HUES6 (cell line): ENCODE measurements around the gene TSTD1.
"Not testable (repeated sequence)": the region's sequence is repeated elsewhere in the genome, so short reads cannot be mapped to it uniquely, and the experiment has no call there.

ENCODE experiments used
- H3K27ac ChIP-seq: 2 replicates; pipeline ENCODE4 v1.7.0; 2013; ENCODE audit warnings: low read depth, mild to moderate bottlenecking, low read length, inconsistent platforms
- H3K27me3 ChIP-seq: 2 replicates; pipeline ENCODE4 v1.6.1; 2013; ENCODE audit warnings: low read length; ENCODE audit not compliant: control insufficient read depth, insufficient read depth
- H3K36me3 ChIP-seq: 2 replicates; pipeline ENCODE4 v1.6.1; 2013; ENCODE audit warnings: low read length; ENCODE audit not compliant: control insufficient read depth, insufficient read depth
- H3K4me1 ChIP-seq: 2 replicates; pipeline ENCODE4 v1.6.1; 2013; ENCODE audit warnings: low read length; ENCODE audit not compliant: control insufficient read depth, insufficient read depth
- H3K4me3 ChIP-seq: 2 replicates; pipeline ENCODE4 v1.5.1; 2013; ENCODE audit warnings: low read depth, low read length
- H3K9ac ChIP-seq: one replicate; pipeline ENCODE4 v1.6.1; 2013; ENCODE audit warnings: mild to moderate bottlenecking, low read length
- H3K9me3 ChIP-seq: 2 replicates; pipeline ENCODE4 v1.6.1; 2013; ENCODE audit warnings: low read depth, low read length; ENCODE audit not compliant: control insufficient read depth, insufficient read depth

TSTD1 gene

GRCh38 chr1:161066694-161067093, 27.9 kb upstream of the TSTD1 start:
- H3K4me1 ChIP-seq, result peaks cover 5% of the 10 kb centered on the region
- H3K27ac ChIP-seq, result no peak overlapping the region
- H3K36me3 ChIP-seq, result no peaks in the 10 kb centered on the region
- no peaks in the 10 kb centered on the region for H3K9me3 ChIP-seq
- no peaks in the 10 kb centered on the region for H3K27me3 ChIP-seq
- H3K4me3 ChIP-seq, result no peak overlapping the region
- no peak overlapping the region for H3K9ac ChIP-seq

- H3K27me3 ChIP-seq, H3K4me1 ChIP-seq, H3K4me3 ChIP-seq, H3K36me3 ChIP-seq, H3K9me3 ChIP-seq, H3K27ac ChIP-seq, H3K9ac ChIP-seq: not testable (repeated sequence)
Measured at GRCh38 chr1:161065681-161066080, 26.9 kb upstream of the TSTD1 start.

DNA sequence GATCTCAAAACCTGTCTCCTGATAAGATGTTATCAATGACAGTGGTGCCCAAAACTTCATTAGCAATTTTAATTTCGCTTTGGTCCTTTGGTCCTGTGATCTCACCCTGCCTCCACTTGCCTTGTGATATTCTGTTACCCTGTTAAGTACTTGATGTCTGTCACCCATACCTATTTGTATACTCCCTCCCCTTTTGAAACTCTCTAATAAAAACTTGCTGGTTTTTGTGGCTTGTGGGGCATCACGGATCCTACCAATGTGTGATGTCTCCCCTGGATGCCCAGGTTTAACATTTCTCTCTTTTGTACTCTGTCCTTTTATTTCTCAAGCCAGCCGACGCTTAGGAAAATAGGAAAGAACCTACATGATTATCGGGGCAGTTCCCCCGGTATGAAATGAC, 25.2 kb upstream of the TSTD1 start:
- not testable (repeated sequence) for H3K27ac ChIP-seq, H3K9me3 ChIP-seq, H3K4me3 ChIP-seq, H3K9ac ChIP-seq, H3K36me3 ChIP-seq, H3K4me1 ChIP-seq, H3K27me3 ChIP-seq

GRCh38 chr1:161061419-161061818, 22.7 kb upstream of the TSTD1 start:
- H3K4me3 ChIP-seq, result no peak overlapping the region
- H3K36me3 ChIP-seq, result no peaks in the 10 kb centered on the region
- no peak overlapping the region for H3K27ac ChIP-seq
- no peak overlapping the region for H3K9ac ChIP-seq
- no peaks in the 10 kb centered on the region for H3K27me3 ChIP-seq
- no peaks in the 10 kb centered on the region for H3K9me3 ChIP-seq
- H3K4me1 ChIP-seq, result no peaks in the 10 kb centered on the region

GRCh38 chr1:161059293-161059692, 20.5 kb upstream of the TSTD1 start:
- no peaks in the 10 kb centered on the region for H3K9me3 ChIP-seq
- H3K36me3 ChIP-seq, result no peaks in the 10 kb centered on the region
- no peak overlapping the region for H3K27ac ChIP-seq
- H3K27me3 ChIP-seq, result no peaks in the 10 kb centered on the region
- no peak overlapping the region for H3K9ac ChIP-seq
- no peaks in the 10 kb centered on the region for H3K4me1 ChIP-seq
- H3K4me3 ChIP-seq, result no peak overlapping the region

- no peak overlapping the region for H3K4me3 ChIP-seq
- no peak overlapping the region for H3K9ac ChIP-seq
- no peaks in the 10 kb centered on the region for H3K36me3 ChIP-seq
- H3K9me3 ChIP-seq, result no peaks in the 10 kb centered on the region
- no peak overlapping the region for H3K27ac ChIP-seq
- H3K27me3 ChIP-seq, result no peaks in the 10 kb centered on the region
- no peaks in the 10 kb centered on the region for H3K4me1 ChIP-seq
Measured at GRCh38 chr1:161054805-161055204, 16.0 kb upstream of the TSTD1 start.

GRCh38 chr1:161054232-161054631, 15.5 kb upstream of the TSTD1 start:
- Histone ChIP-seq H3K27me3 (no peaks in the 10 kb centered on the region), H3K9ac (no peak overlapping the region), H3K36me3 (no peaks in the 10 kb centered on the region), H3K4me3 (no peak overlapping the region), H3K9me3 (no peaks in the 10 kb centered on the region), H3K4me1 (no peaks in the 10 kb centered on the region), H3K27ac (no peak overlapping the region)

GRCh38 chr1:161052899-161053298, 14.1 kb upstream of the TSTD1 start:
- Histone ChIP-seq H3K4me3 (no peak overlapping the region), H3K9ac (no peak overlapping the region), H3K9me3 (no peaks in the 10 kb centered on the region), H3K36me3 (no peaks in the 10 kb centered on the region), H3K27ac (no peak overlapping the region), H3K4me1 (no peaks in the 10 kb centered on the region), H3K27me3 (peaks cover 9% of the 10 kb centered on the region; the same call in 1 of the 2 replicates)

DNA sequence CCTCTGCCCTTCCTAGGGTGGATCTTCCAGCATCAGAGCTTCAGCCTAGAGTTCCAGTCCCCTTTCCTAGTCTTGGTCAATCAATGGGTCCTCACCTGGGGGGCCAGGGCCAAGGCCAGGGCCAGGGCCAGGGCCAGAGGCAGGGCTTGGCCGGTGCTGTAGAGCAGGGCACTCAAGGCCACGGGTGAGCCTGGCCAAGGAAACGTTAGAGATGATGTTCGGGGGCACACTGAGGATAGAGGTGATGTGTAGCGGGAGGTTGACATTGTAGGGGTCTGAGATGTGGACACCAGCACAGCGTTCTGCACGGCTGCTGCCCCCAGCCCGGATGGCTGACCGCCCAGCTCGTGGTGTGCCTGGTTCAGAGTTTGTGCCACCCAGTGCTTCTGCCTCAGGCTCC, 12.5 kb upstream of the TSTD1 start:
- no peak overlapping the region for H3K27ac ChIP-seq
- no peaks in the 10 kb centered on the region for H3K9me3 ChIP-seq
- H3K9ac ChIP-seq, result no peak overlapping the region
- no peaks in the 10 kb centered on the region for H3K36me3 ChIP-seq
- H3K4me3 ChIP-seq, result no peak overlapping the region
- H3K4me1 ChIP-seq, result peaks cover 3% of the 10 kb centered on the region; the same call in 1 of the 2 replicates
- H3K27me3 ChIP-seq, result peaks cover 14% of the 10 kb centered on the region; the same call in 1 of the 2 replicates

GRCh38 chr1:161048949-161049722, 10.4 kb upstream of the TSTD1 start:
- H3K9me3 ChIP-seq, result no peaks in the 10 kb centered on the region
- H3K36me3 ChIP-seq, result no peaks in the 10 kb centered on the region
- no peak overlapping the region for H3K9ac ChIP-seq
- no peak overlapping the region for H3K27ac ChIP-seq
- H3K4me1 ChIP-seq, result peaks cover 10% of the 10 kb centered on the region; the same call in 1 of the 2 replicates
- H3K27me3 ChIP-seq, result peaks cover 14% of the 10 kb centered on the region; the same call in 1 of the 2 replicates
- H3K4me3 ChIP-seq, result no peak overlapping the region

GRCh38 chr1:161047436-161048420, 9.0 kb upstream of the TSTD1 start:
- Histone ChIP-seq H3K4me3 (no peak overlapping the region), H3K9ac (no peak overlapping the region), H3K9me3 (no peaks in the 10 kb centered on the region), H3K27me3 (peaks cover 14% of the 10 kb centered on the region; the same call in 1 of the 2 replicates), H3K4me1 (peaks cover 10% of the 10 kb centered on the region; the same call in 1 of the 2 replicates), H3K27ac (no peak overlapping the region), H3K36me3 (peaks cover 2% of the 10 kb centered on the region)
